CD4-positive, alpha-beta T cell (primary cell): Measurements from ENCODE around the gene SYCN. TPM values are rescaled to one million over a fixed set of nuclear protein-coding genes. Genes with fewer than 3 reads are reported as not detected.

Source experiments
- ATAC-seq: fragments of 200-7000 bp; cut with Tn5 transposase; one replicate; pipeline ENCODE4 v1.10.0; 2022; ENCODE audit warnings: mild to moderate bottlenecking; ENCODE audit not compliant: poor library complexity
- CTCF ChIA-PET: fragments of 350-600 bp; sonication (Branson Sonifier 250); formaldehyde crosslinking; loops from one replicate; lab custom pipeline; 2021; ENCODE audit warnings: antibody characterized with exemption, inconsistent platforms; lab: Charles Lee
- POLR2A ChIA-PET: fragments of 350-600 bp; sonication (Branson Sonifier 250); formaldehyde crosslinking; loops from one replicate; lab custom pipeline; 2021; ENCODE audit warnings: antibody characterized with exemption, inconsistent platforms; lab: Charles Lee
- DNase-seq, 14 experiments: peaks; one replicate each; pipeline ENCODE4 v3.0.0-alpha.2; 2013 to 2020; ENCODE audit warnings: mixed read lengths in 2 of 14
- H3K27ac ChIP-seq, 2 donors: one replicate each; pipeline versions ENCODE4 v1.5.1 to v1.7.0; 2013; ENCODE audit warnings: low read length in 2 of 2, low read depth in 1 of 2, mild to moderate bottlenecking in 1 of 2
- H3K27me3 ChIP-seq, 2 experiments: 1 replicate in 1 of 2; 2 replicates in 1 of 2; pipeline versions ENCODE4 v1.6.1 to v1.7.0; 2013; ENCODE audit warnings: low read length in 2 of 2, control low read depth in 1 of 2, mild to moderate bottlenecking in 1 of 2, moderate library complexity in 1 of 2; ENCODE audit not compliant: insufficient read depth in 2 of 2, control insufficient read depth in 1 of 2
- H3K36me3 ChIP-seq: one replicate; pipeline ENCODE4 v1.6.1; 2013; ENCODE audit warnings: low read length, control low read depth; ENCODE audit not compliant: insufficient read depth
- H3K4me1 ChIP-seq: one replicate; pipeline ENCODE4 v1.6.1; 2013; ENCODE audit warnings: low read length, control low read depth; ENCODE audit not compliant: insufficient read depth
- H3K4me3 ChIP-seq: one replicate; pipeline ENCODE4 v1.5.1; 2013; ENCODE audit warnings: mild to moderate bottlenecking, low read length, moderate library complexity
- H3K9me3 ChIP-seq, 2 experiments: 1 replicate in 1 of 2; 2 replicates in 1 of 2; pipeline versions ENCODE4 v1.6.1 to v1.7.0; 2013; ENCODE audit warnings: low read length in 2 of 2, mild to moderate bottlenecking in 2 of 2, control low read depth in 1 of 2, moderate library complexity in 1 of 2; ENCODE audit not compliant: control insufficient read depth in 1 of 2, insufficient read depth in 1 of 2
- H3K27ac Mint-ChIP-seq: one replicate; pipeline ENCODE4 v1.8.0; 2020; ENCODE audit warnings: mixed read lengths
- H3K27me3 Mint-ChIP-seq: one replicate; pipeline ENCODE4 v1.8.0; 2021; ENCODE audit warnings: mixed read lengths
- H3K36me3 Mint-ChIP-seq: one replicate; pipeline ENCODE4 v1.8.0; 2021; ENCODE audit warnings: low read depth, mixed read lengths
- H3K4me1 Mint-ChIP-seq: one replicate; pipeline ENCODE4 v1.8.0; 2021; ENCODE audit warnings: low read depth, mixed read lengths
- H3K4me3 Mint-ChIP-seq: one replicate; pipeline ENCODE4 v1.8.0; 2020; ENCODE audit warnings: mild to moderate bottlenecking, mixed read lengths
- H3K9me3 Mint-ChIP-seq: one replicate; pipeline ENCODE4 v1.8.0; 2020; ENCODE audit warnings: mixed read lengths
- CTCF ChIP-seq: fragments of 200-600 bp; IDR thresholded peaks from one replicate; pipeline ENCODE4 v1.8.0; 2022; ENCODE audit warnings: antibody characterized with exemption, mild to moderate bottlenecking
- intact Hi-C, 2 experiments: fragments of 100-400 bp; cut with DNase I in 1 of 2; cut with micrococcal nuclease in 1 of 2; formaldehyde crosslinking; loops; one replicate each; pipeline versions ENCODE4 v1.15.1 to v1.9.0; 2023 to 2025; cut with DNase I, micrococcal nuclease
- total RNA-seq, 174 experiments: library from RNA in 2 of 174; stranded (reverse) in 2 of 174; gene quantifications; one replicate each; pipeline ENCODE4 v1.2.3 and lab custom pipeline; 2021 to 2026

Gene SYCN
- total RNA-seq, 2 experiments from 2014 or later = not detected

- no peak for DNase-seq
- CTCF ChIA-PET = no interaction called here
- Histone ChIP-seq H3K36me3 (peaks cover 42% of the 10 kb centered on the region), H3K4me1 (no peaks in the 10 kb centered on the region), H3K4me3 (no peak overlapping the region), H3K27me3 (no peaks in the 10 kb centered on the region), H3K9me3 (peaks cover 0 to 4% of the 10 kb centered on the region in 2 experiments), H3K27ac (no peak overlapping the region)
- no peak for TF ChIP-seq CTCF
- no peaks in the 10 kb centered on the region for H3K9me3 Mint-ChIP-seq
- POLR2A ChIA-PET = no interaction called here
- H3K4me1 Mint-ChIP-seq = no peaks in the 10 kb centered on the region
- peaks cover 25% of the 10 kb centered on the region for H3K36me3 Mint-ChIP-seq
- ATAC-seq = no peak
- intact Hi-C loops = no loop called here
- no peak overlapping the region for H3K4me3 Mint-ChIP-seq
- no peaks in the 10 kb centered on the region for H3K27me3 Mint-ChIP-seq
- no peak overlapping the region for H3K27ac Mint-ChIP-seq
Observed at GRCh38 chr19:39175564-39175963, 28.5 kb downstream of the SYCN start.

GRCh38 chr19:39174558-39175544 is 29.2 kb downstream of the SYCN start:
- Histone ChIP-seq H3K9me3 (peaks cover 0 to 4% of the 10 kb centered on the region in 2 experiments), H3K27me3 (no peaks in the 10 kb centered on the region), H3K36me3 (peaks cover 46% of the 10 kb centered on the region), H3K27ac (no peak overlapping the region), H3K4me1 (no peaks in the 10 kb centered on the region), H3K4me3 (no peak overlapping the region)
- no peak overlapping the region for H3K4me3 Mint-ChIP-seq
- no peak for ATAC-seq
- no peaks in the 10 kb centered on the region for H3K27me3 Mint-ChIP-seq
- peaks cover 28% of the 10 kb centered on the region for H3K36me3 Mint-ChIP-seq
- TF ChIP-seq CTCF = no peak
- ChIA-PET CTCF (no interaction called here), POLR2A (no interaction called here)
- no peaks in the 10 kb centered on the region for H3K9me3 Mint-ChIP-seq
- no peaks in the 10 kb centered on the region for H3K4me1 Mint-ChIP-seq
- no peak overlapping the region for H3K27ac Mint-ChIP-seq
- intact Hi-C loops = no loop called here
- no peak for DNase-seq

- H3K4me3 ChIP-seq = no peak overlapping the region
- no peaks in the 10 kb centered on the region for H3K27me3 Mint-ChIP-seq
- H3K9me3 ChIP-seq = no peaks in the 10 kb centered on the region
- H3K4me3 Mint-ChIP-seq = no peak overlapping the region
- H3K36me3 ChIP-seq = peaks cover 46% of the 10 kb centered on the region
- no peaks in the 10 kb centered on the region for H3K4me1 ChIP-seq
- TF ChIP-seq CTCF = no peak
- H3K9me3 Mint-ChIP-seq = no peaks in the 10 kb centered on the region
- POLR2A ChIA-PET = no interaction called here
- H3K27me3 ChIP-seq = no peaks in the 10 kb centered on the region
- H3K27ac ChIP-seq = no peak overlapping the region
- no peak overlapping the region for H3K27ac Mint-ChIP-seq
- intact Hi-C loops = no loop called here
- H3K4me1 Mint-ChIP-seq = no peaks in the 10 kb centered on the region
- peaks cover 31% of the 10 kb centered on the region for H3K36me3 Mint-ChIP-seq
- no peak for DNase-seq
- CTCF ChIA-PET = no interaction called here
- no peak for ATAC-seq
Observed at GRCh38 chr19:39174142-39174541, 29.9 kb downstream of the SYCN start.
